Neutrophil (primary cell): ENCODE data around the gene AMMECR1.

Experiments used
- H3K27ac ChIP-seq: fragments of 200-600 bp; sonication (generic); 2 replicates; pipeline ENCODE4 v1.5.1; 2016; ENCODE audit warnings: mild to moderate bottlenecking, moderate library complexity
- H3K27me3 ChIP-seq: fragments of 200-600 bp; sonication (generic); 2 replicates; pipeline ENCODE4 v1.6.0; 2016; ENCODE audit warnings: mild to moderate bottlenecking
- H3K36me3 ChIP-seq: fragments of 200-600 bp; sonication (generic); 2 replicates; pipeline ENCODE4 v1.5.1; 2017
- H3K4me1 ChIP-seq, 2 experiments: fragments of 200-600 bp in 1 of 2; sonication (generic) in 1 of 2; 1 replicate in 1 of 2; 2 replicates in 1 of 2; pipeline versions ENCODE4 v1.5.1 to v1.6.1; 2013 to 2016; ENCODE audit warnings: low read depth in 1 of 2, low read length in 1 of 2, mild to moderate bottlenecking in 1 of 2, moderate library complexity in 1 of 2; ENCODE audit not compliant: control insufficient read depth in 1 of 2, insufficient read depth in 1 of 2
- H3K4me3 ChIP-seq, 2 experiments: fragments of 200-600 bp in 1 of 2; sonication (generic) in 1 of 2; 1 replicate in 1 of 2; 2 replicates in 1 of 2; pipeline ENCODE4 v1.5.1; 2013 to 2016; ENCODE audit warnings: low read depth in 1 of 2, low read length in 1 of 2, mild to moderate bottlenecking in 1 of 2, moderate library complexity in 1 of 2
- H3K9me3 ChIP-seq: fragments of 200-600 bp; sonication (generic); 2 replicates; pipeline ENCODE4 v1.5.1; 2016
- CTCF ChIP-seq: fragments of 200-600 bp; sonication (generic); IDR thresholded peaks from 2 replicates; pipeline ENCODE4 v1.5.1; 2016; ENCODE audit warnings: antibody characterized with exemption

AMMECR1 gene

GRCh38 chrX:110317061-110317819, 645 bp downstream of the AMMECR1 start:
- peak overlapping the region; percentile 63 to 67 for H3K4me3 ChIP-seq
- H3K9me3 ChIP-seq = no peaks in the 10 kb centered on the region
- peak overlapping the region; percentile 35 for H3K27ac ChIP-seq
- no peaks in the 10 kb centered on the region for H3K36me3 ChIP-seq
- H3K27me3 ChIP-seq = peaks cover 26% of the 10 kb centered on the region
- H3K4me1 ChIP-seq = peaks cover 5 to 10% of the 10 kb centered on the region in 2 experiments
- no peak for TF ChIP-seq CTCF

- peaks cover 26% of the 10 kb centered on the region for H3K27me3 ChIP-seq
- TF ChIP-seq CTCF = no peak
- H3K4me1 ChIP-seq = peaks cover 5 to 10% of the 10 kb centered on the region in 2 experiments
- no peak overlapping the region for H3K27ac ChIP-seq
- no peaks in the 10 kb centered on the region for H3K9me3 ChIP-seq
- H3K4me3 ChIP-seq = peak overlapping the region; percentile 63 to 67
- H3K36me3 ChIP-seq = no peaks in the 10 kb centered on the region
Observed at GRCh38 chrX:110316351-110317060, 1.4 kb downstream of the AMMECR1 start.

- Histone ChIP-seq H3K36me3 (no peaks in the 10 kb centered on the region), H3K4me3 (no peak overlapping the region), H3K27ac (no peak overlapping the region), H3K4me1 (peaks cover 5 to 10% of the 10 kb centered on the region in 2 experiments), H3K27me3 (peaks cover 26% of the 10 kb centered on the region), H3K9me3 (no peaks in the 10 kb centered on the region)
- TF ChIP-seq CTCF = no peak
Observed at GRCh38 chrX:110315551-110315950, 2.3 kb downstream of the AMMECR1 start.

- TF ChIP-seq CTCF = no peak
- no peak overlapping the region for H3K4me3 ChIP-seq
- peaks cover 10% of the 10 kb centered on the region for H3K27me3 ChIP-seq
- no peak overlapping the region for H3K27ac ChIP-seq
- H3K9me3 ChIP-seq = no peaks in the 10 kb centered on the region
- H3K4me1 ChIP-seq = peaks cover 0 to 2% of the 10 kb centered on the region in 2 experiments
- H3K36me3 ChIP-seq = no peaks in the 10 kb centered on the region
Observed at GRCh38 chrX:110311437-110312230, 6.3 kb downstream of the AMMECR1 start.

GRCh38 chrX:110310896-110311295, 7.0 kb downstream of the AMMECR1 start:
- Histone ChIP-seq H3K27ac (no peak overlapping the region), H3K36me3 (no peaks in the 10 kb centered on the region), H3K4me1 (no peaks in the 10 kb centered on the region), H3K27me3 (peaks cover 3% of the 10 kb centered on the region), H3K9me3 (no peaks in the 10 kb centered on the region), H3K4me3 (no peak overlapping the region)
- TF ChIP-seq CTCF = no peak
